OCI-LY1 (cell line): Measurements from ENCODE around the gene ZFP57.

Source experiments
- H2AFZ ChIP-seq: fragments of 200-600 bp; sonication (generic), shearing (Covaris generic); 2 replicates; pipeline ENCODE4 v1.6.0; 2014; ENCODE audit warnings: antibody characterized with exemption, mild to moderate bottlenecking, low read length
- H3F3A ChIP-seq: fragments of 200-600 bp; sonication (generic), shearing (Covaris generic); 2 replicates; pipeline ENCODE4 v1.6.0; 2014; ENCODE audit warnings: mild to moderate bottlenecking, antibody characterized with exemption, low read length, moderate library complexity; ENCODE audit not compliant: insufficient read depth
- H3K27ac ChIP-seq: fragments of 200-600 bp; sonication (generic); 2 replicates; pipeline ENCODE4 v1.5.1; 2014; ENCODE audit warnings: low read length, mixed run types, mild to moderate bottlenecking, low read depth; ENCODE audit not compliant: poor library complexity, severe bottlenecking
- H3K27me3 ChIP-seq: fragments of 200-600 bp; sonication (generic); 2 replicates; pipeline ENCODE4 v1.6.0; 2014; ENCODE audit warnings: antibody characterized with exemption, mild to moderate bottlenecking, low read length, moderate library complexity; ENCODE audit not compliant: insufficient read depth
- H3K36me3 ChIP-seq: fragments of 200-600 bp; sonication (generic); 2 replicates; pipeline ENCODE4 v1.6.1; 2014; ENCODE audit warnings: mild to moderate bottlenecking, antibody characterized with exemption, low read length, moderate library complexity, mixed read lengths; ENCODE audit not compliant: insufficient read depth
- H3K4me1 ChIP-seq: fragments of 200-600 bp; sonication (generic); 2 replicates; pipeline ENCODE4 v1.5.1; 2014; ENCODE audit warnings: mild to moderate bottlenecking, low read length, moderate library complexity; ENCODE audit not compliant: insufficient read depth, severe bottlenecking
- H3K4me2 ChIP-seq: fragments of 200-600 bp; sonication (generic), shearing (Covaris generic); 2 replicates; pipeline ENCODE4 v1.6.1; 2014; ENCODE audit warnings: low read length
- H3K4me3 ChIP-seq: fragments of 200-600 bp; sonication (generic); 2 replicates; pipeline ENCODE4 v1.5.1; 2014; ENCODE audit warnings: low read length, low read depth, mild to moderate bottlenecking, mixed read lengths; ENCODE audit not compliant: poor library complexity, severe bottlenecking
- H3K79me2 ChIP-seq: fragments of 200-600 bp; shearing (Covaris generic); 2 replicates; pipeline ENCODE4 v1.6.1; 2016; ENCODE audit warnings: mixed run types, low read length, mixed read lengths; ENCODE audit not compliant: insufficient read depth
- H3K9ac ChIP-seq: fragments of 200-600 bp; sonication (generic), shearing (Covaris generic); 2 replicates; pipeline ENCODE4 v1.6.1; 2014; ENCODE audit warnings: mild to moderate bottlenecking, low read length, mixed read lengths
- H3K9me2 ChIP-seq: fragments of 200-600 bp; sonication (generic), shearing (Covaris generic); 2 replicates; pipeline ENCODE4 v1.6.1; 2014; ENCODE audit warnings: low read depth, mild to moderate bottlenecking, low read length, mixed read lengths
- H3K9me3 ChIP-seq: fragments of 200-600 bp; shearing (Covaris generic); 2 replicates; pipeline ENCODE4 v1.6.1; 2014; ENCODE audit warnings: low read length, mixed read lengths
- H4K20me1 ChIP-seq: fragments of 200-600 bp; sonication (generic), shearing (Covaris generic); 2 replicates; pipeline ENCODE4 v1.6.0; 2016; ENCODE audit warnings: mild to moderate bottlenecking, low read length; ENCODE audit not compliant: insufficient read depth
- EZH2 ChIP-seq: fragments of 200-600 bp; sonication (generic), shearing (Covaris generic); IDR thresholded peaks from 2 replicates; pipeline ENCODE4 v1.8.0; 2017; ENCODE audit warnings: borderline replicate concordance, mixed run types, mild to moderate bottlenecking, antibody characterized with exemption, low read length, moderate library complexity, mixed read lengths
- TF ChIP-seq, protein P1 (sequence below): fragments of 200-600 bp; sonication (generic), shearing (Covaris generic); IDR thresholded peaks from 2 replicates; pipeline ENCODE4 v1.5.1; 2017; ENCODE audit warnings: mild to moderate bottlenecking, antibody characterized with exemption, low read length, moderate library complexity, mixed read lengths

Gene ZFP57

DNA sequence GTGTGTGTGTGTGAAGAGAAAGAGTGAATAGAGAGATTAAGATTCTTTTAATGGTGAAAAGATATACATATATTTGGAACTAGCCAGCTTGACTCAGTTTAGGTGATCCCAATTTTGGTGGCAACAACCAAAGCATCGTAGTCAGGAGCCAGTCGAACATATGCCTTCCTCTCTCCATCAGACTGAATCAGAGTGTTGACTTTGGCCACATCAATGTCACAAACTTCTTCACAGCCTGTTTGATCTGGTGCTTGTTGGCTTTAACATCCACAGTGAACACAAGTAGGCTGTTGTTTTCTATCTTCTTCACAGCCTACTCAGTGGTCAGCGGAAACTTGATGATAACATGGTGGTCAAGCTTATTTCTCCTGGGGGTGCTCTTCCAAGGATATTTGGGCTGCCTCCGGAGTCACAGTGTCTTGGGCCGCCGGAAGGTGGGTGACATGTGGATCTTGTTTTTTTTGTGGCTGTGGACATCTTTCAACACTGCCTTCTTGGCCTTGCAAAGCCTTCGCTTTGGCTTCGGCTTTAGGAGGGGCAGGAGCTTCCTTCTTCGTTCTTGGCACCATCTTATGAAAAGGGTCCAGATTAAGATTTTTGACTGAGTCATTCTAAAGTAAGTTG lies 45.7 kb upstream of the ZFP57 start:
- Histone ChIP-seq H3K9me3 (no peaks in the 10 kb centered on the region), H3K27ac (no peak overlapping the region), H3K4me1 (peaks cover 10% of the 10 kb centered on the region), H2AFZ (no peak overlapping the region), H3K4me2 (no peak overlapping the region), H3K79me2 (no peaks in the 10 kb centered on the region), H3F3A (no peaks in the 10 kb centered on the region), H4K20me1 (no peaks in the 10 kb centered on the region), H3K27me3 (no peaks in the 10 kb centered on the region), H3K9me2 (no peaks in the 10 kb centered on the region), H3K36me3 (no peaks in the 10 kb centered on the region), H3K4me3 (no peak overlapping the region), H3K9ac (no peak overlapping the region)
- TF ChIP-seq, protein P1, sequence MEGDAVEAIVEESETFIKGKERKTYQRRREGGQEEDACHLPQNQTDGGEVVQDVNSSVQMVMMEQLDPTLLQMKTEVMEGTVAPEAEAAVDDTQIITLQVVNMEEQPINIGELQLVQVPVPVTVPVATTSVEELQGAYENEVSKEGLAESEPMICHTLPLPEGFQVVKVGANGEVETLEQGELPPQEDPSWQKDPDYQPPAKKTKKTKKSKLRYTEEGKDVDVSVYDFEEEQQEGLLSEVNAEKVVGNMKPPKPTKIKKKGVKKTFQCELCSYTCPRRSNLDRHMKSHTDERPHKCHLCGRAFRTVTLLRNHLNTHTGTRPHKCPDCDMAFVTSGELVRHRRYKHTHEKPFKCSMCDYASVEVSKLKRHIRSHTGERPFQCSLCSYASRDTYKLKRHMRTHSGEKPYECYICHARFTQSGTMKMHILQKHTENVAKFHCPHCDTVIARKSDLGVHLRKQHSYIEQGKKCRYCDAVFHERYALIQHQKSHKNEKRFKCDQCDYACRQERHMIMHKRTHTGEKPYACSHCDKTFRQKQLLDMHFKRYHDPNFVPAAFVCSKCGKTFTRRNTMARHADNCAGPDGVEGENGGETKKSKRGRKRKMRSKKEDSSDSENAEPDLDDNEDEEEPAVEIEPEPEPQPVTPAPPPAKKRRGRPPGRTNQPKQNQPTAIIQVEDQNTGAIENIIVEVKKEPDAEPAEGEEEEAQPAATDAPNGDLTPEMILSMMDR: no peak
- no peak for TF ChIP-seq EZH2

DNA sequence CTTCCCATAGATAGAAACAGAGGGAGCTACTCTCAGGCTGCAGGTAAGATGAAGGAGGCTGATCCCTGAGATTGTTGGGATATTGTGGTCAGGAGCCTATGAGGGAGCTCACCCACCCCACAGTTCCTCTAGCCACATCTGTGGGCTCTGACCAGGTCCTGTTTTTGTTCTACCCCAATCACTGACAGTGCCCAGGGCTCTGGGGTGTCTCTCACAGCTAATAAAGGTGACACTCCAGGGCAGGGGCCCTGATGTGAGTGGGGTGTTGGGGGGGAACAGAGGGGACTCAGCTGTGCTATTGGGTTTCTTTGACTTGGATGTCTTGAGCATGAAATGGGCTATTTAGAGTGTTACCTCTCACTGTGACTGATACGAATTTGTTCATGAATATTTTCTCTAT lies 45.0 kb upstream of the ZFP57 start:
- Histone ChIP-seq H3F3A (no peaks in the 10 kb centered on the region), H3K27me3 (no peaks in the 10 kb centered on the region), H3K4me3 (no peak overlapping the region), H3K36me3 (no peaks in the 10 kb centered on the region), H3K9me2 (no peaks in the 10 kb centered on the region), H3K9me3 (no peaks in the 10 kb centered on the region), H3K4me2 (no peak overlapping the region), H3K27ac (no peak overlapping the region), H3K4me1 (peaks cover 10% of the 10 kb centered on the region), H3K9ac (no peak overlapping the region), H4K20me1 (no peaks in the 10 kb centered on the region), H2AFZ (no peak overlapping the region), H3K79me2 (no peaks in the 10 kb centered on the region)
- no peak for TF ChIP-seq EZH2
- TF ChIP-seq, protein P1: no peak

DNA sequence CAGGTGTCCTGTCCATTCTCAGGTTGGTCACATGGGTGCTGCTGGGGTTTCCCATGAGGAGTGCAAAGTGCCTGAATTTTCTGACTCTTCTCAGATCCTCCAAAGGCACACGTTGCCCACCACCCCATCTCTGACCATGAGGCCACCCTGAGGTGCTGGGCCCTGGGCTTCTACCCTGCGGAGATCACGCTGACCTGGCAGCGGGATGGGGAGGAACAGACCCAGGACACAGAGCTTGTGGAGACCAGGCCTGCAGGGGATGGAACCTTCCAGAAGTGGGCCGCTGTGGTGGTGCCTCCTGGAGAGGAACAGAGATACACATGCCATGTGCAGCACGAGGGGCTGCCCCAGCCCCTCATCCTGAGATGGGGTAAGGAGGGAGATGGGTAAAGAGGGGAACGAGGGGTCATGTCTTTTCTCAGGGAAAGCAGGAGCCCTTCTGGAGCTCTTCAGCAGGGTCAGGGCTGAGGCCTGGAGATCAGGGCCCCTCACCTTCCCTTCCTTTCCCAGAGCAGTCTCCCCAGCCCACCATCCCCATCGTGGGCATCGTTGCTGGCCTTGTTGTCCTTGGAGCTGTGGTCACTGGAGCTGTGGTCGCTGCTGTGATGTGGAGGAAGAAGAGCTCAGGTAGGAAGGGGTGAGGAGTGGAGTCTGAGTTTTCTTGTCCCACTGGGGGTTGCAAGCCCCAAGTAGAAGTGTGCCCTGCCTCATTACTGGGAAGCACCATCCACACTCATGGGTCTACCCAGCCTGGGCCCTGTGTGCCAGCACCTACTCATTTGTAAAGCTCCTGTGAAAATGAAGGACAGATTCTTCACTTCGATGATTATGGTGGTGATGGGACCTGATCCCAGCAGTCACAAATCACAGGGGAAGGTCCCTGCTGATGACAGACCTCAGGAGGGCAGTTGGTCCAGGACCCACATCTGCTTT lies 44.3 kb upstream of the ZFP57 start:
- Histone ChIP-seq H3K36me3 (no peaks in the 10 kb centered on the region), H2AFZ (no peak overlapping the region), H4K20me1 (no peaks in the 10 kb centered on the region), H3K27ac (no peak overlapping the region), H3K9ac (no peak overlapping the region), H3K79me2 (no peaks in the 10 kb centered on the region), H3F3A (no peaks in the 10 kb centered on the region), H3K4me3 (no peak overlapping the region), H3K4me1 (peaks cover 10% of the 10 kb centered on the region), H3K4me2 (no peak overlapping the region), H3K9me2 (no peaks in the 10 kb centered on the region), H3K9me3 (no peaks in the 10 kb centered on the region), H3K27me3 (no peaks in the 10 kb centered on the region)
- TF ChIP-seq, protein P1: no peak
- TF ChIP-seq EZH2: no peak
